ACHN (cell line): ENCODE data around the gene PLEKHG3.

ENCODE experiments used
- DNase-seq: peaks from one replicate; pipeline ENCODE4 v3.0.0-alpha.2; 2015
- in situ Hi-C: cut with HindIII; loops from 2 replicates; pipeline ENCODE4 v1.10.0; 2017; ENCODE audit warnings: low sequenced_read_pairs, low pct_ligation_motif_present, low pct_unique_long_range_greater_than_20kb

PLEKHG3 gene

DNA sequence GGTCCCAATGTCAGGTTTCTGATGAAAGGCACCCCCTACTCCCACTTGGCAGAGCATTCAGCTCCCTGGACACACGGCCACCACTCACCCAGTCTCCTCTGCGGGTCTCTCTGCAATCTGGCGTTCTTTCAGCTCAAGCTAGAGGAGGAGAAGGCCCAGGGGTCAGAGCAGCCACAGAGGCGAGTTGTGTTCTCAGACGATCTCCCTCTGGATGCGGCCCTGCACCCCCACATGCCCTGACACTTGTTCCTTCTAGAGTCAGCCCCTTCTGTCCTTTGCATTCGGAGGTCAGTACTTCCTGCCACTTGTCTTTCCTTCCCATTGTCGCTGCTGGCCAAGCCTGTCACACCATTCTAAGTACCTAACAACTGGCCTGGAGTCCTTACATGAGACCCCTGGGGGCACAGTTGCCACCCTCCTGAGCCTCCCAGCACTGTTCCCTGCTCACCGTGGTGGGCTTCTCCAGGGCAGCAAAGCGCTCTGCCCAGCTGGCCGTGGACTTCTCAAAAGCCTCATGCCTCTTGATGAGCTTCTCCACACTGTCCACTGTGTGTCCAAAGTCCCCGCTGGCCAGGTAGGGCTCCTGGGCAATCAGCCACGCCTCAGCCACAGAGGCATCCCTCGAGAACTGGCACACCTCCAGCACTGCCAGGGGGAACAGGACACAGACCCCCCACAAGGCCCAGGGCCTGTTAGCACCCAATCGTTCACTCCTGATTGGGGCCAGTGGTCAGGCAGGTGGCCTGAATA, 63.2 kb downstream of the PLEKHG3 start:
- DNase-seq = no peak
- in situ Hi-C loops = no loop called here

DNA sequence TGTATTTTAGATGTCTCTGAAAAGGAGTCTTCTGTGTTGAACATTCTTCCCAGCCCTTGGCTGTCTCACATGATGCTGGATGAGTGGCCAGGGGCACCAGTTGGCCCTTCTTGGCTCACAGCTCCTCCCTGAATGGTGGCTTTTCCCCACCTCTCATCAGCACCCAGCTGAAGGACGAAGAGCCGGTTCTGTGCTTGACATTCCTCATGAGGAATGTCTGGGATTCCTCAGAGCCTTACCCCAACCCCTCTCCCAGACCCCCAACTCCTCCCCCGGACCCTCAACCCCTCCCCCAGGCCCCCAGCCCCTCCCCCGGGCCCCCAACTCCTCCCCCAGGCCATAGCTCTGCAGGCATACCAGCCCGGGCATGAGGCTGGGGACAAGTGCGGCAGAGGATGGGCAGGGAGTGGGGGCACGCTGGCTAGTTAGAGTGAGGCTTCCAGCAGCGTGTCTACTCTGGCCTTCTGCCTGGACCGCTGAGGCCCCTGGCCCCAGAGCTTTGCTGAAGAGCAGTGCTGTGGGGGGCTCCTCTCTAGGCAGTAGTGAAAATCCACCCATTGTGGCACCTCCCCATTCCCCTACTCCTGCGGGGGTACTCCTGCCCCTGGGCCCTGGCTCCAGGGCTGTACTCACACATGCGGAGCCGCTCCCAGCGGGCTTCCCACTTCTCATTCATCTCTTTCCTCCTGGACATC, 64.3 kb downstream of the PLEKHG3 start:
- in situ Hi-C loops = no loop called here
- DNase-seq = no peak

DNA sequence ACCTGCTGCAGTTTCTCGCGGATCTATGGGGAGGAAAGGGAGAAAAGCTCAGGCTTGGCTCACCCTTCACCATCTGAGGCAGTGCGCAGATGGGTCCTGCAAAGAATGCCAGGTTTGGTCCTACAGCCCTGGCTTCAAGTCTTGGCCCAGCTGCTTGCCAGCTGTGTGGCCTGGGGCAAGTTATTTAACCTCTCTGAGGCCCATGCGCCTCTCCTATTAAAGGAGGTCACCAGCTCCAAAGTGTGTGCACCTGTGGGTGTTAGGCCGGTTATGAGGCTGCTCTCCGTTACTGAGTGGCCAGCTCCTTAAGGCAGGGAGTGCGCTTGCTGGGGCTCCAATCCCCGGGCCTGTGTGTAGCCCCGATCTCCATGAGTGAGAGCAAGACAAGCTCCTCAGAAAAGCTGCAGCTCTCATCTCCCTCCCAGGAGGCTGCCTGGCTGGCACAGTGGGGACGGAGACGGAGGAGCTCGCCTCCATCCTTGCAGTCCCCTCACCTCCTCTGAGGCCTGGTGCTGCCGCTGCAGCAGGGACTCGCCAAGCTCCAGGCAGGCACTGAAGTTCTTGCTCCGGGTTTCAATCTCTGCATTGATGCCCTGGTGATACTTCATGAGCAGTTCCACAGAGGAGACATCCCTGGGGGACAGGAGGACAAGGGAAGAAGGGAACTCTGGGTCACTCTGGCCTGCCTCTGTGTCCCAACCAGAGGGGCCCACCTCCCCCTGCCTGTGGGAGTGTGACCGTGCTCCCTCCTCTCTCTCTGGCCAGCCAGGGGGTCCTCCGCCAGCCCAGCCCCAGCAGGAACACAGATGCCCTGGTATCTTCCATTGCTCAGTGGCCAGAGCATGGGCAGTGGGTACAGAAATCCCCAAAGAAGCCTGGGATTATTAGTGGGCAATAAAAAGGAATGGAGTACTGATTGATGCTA, 65.1 kb downstream of the PLEKHG3 start:
- in situ Hi-C loops = no loop called here

DNA sequence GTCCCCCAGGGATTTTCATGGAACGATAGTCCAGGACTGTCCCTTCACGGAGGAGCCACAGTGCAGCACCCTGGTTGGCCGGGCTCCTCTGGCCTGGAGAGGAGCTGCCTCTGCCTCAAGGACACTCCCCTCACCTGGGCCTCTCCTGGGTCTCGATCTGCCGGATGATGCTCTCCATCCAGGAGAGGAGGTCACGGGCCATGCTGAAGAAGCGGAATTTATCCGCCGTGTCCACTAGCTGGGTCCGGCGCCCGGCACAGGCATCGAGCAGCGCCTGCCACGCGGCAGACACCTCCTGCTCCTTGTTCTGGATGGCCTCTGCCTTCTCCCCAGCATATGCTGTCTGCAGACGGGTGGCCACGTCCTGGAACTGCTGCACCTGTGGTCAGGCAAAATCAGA, 66.5 kb downstream of the PLEKHG3 start:
- in situ Hi-C loops = no loop called here
- no peak for DNase-seq

More for the DNA sequence above, 65.1 kb downstream of the PLEKHG3 start:
- no peak for DNase-seq

DNA sequence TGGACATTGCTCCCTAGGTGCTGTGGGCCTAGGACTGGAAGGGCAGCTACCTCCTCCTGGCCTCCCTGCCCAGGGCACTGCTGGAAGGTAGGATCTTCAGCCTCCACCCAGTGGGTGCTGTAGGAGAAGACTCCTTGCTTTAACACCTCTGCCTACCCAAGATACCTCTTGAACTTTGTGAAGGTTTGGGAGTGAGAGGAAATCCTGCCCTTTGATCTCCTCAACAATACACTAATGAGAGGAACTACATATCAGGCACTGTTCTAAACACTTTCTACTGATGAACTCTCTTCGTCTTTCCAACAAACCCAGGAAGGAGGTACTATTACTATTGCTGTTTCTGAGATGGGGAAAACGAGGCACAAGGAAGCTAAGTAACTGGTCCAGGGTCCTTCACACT, 66.9 kb downstream of the PLEKHG3 start:
- in situ Hi-C loops = no loop called here

DNA sequence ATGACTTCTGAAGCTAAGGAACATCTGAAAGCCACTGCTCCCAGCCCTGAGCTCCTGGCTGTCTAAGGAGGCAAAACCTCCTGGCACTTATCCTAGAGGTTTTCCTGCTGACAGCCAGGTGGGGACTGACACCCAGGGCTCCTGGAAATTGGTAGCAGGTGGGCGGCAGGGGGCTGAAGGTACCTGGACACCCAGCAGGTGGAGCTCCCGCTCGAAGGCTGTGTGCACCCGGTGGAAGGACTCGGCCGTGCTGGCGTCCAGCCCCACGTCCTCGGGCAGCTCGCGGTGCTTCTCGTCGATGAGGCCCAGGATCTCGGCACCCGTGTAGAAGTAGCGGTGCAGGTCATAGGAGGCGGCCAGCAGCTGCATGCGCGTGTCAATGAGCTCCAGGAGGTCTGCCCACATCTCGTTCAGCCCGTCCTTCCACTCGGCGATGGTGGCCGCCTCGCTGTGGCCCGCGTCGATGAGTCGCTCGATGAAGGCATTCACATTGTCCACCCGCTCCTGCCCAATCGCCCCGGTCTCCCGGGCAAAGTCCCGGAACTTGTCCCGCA, 68.2 kb downstream of the PLEKHG3 start:
- in situ Hi-C loops = no loop called here
- no peak for DNase-seq

More for the DNA sequence above, 66.9 kb downstream of the PLEKHG3 start:
- no peak for DNase-seq

DNA sequence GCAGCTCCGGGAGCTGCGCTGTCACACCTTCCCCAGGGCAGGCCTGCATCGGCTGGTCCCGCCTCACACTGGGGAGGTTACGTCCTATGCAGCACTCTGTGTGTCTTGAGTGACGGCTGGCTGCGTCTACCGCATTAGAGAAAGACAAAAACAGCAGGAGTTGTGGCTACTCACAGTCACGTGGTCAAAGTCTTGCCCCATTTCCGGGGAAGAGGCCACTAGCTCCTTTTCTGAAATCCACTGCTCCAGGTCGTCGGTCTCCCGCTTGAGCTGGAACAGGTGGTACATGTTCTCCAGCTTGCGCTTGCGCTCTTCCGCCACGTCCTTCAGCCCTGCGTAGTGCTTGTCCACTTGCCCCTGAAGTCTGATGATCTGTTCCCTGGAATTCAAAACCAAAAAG, 68.8 kb downstream of the PLEKHG3 start:
- in situ Hi-C loops = no loop called here

DNA sequence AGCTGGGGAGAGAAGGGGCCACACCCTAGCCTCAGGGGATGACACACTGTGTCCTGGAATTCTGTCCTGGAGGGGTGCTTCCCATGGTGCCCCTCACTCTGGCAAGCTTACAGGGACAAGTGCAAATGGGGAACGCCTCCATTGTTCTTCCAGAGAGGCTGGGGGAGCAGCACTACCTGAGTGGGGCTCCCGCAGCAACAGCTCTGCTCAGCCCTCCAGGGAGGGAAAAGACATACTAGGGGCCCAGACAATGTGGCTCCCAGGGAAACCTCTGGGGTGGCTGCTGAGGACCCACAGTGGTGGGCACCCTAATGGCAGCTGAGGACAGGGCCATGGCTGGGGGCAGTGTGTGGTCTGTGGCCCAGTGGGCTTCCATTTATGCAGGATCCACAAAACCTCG, 69.4 kb downstream of the PLEKHG3 start:
- in situ Hi-C loops = no loop called here
- DNase-seq = no peak

More for the DNA sequence above, 68.8 kb downstream of the PLEKHG3 start:
- no peak for DNase-seq

DNA sequence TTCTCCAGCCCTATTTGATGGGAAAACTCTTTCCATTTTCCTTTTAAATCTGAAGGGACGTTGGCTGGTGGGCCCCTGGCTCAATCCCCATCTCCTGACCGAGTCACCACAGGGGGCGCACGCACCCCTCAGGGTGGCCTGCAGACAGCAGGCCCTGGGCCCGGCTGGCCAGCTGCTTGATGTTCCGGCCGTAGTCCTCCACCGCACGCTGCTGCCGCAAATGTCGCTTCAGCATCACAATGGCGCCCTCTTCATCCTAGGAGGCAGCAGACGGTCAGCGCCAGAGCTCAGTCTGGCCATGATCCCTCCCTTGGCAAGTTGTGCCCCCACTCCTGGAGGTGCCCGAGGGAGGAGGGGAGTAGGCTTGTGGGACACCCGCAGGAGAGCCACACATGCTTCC, 70.0 kb downstream of the PLEKHG3 start:
- in situ Hi-C loops = no loop called here
- no peak for DNase-seq

DNA sequence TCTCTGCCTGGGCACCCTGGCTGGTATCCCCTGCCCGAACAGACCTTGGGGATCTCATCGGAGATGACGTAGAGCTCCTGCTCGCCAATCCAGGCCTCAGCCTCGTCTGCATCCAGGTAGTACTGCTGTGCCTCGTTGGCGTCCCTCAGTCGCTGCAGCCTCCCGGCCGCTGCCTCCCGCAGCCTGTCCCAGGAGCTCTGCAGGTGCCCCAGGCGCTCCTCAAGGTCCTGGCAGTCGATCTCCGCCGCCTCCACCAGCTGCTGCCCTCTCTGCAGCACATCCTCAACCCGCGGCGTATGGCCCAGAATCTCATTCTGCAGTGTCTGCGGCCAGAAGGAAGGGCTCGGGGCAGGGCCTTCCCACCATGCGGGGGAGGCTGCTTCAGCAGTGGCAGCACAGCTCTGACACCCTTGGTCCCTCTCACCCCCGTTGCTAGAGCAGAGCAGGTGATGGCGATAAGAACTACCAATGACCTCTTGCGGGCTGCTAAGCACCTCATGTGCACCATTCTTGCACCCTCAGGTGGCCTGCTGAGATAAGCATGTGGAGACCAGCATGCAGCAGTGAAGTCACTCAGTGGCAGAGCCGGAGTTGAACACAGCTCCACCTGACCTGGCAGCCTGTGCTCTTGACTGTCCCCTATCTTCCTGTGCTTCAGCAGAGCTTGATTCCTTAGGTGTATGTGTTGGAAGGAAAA, 71.0 kb downstream of the PLEKHG3 start:
- in situ Hi-C loops = no loop called here
- DNase-seq = no peak

DNA sequence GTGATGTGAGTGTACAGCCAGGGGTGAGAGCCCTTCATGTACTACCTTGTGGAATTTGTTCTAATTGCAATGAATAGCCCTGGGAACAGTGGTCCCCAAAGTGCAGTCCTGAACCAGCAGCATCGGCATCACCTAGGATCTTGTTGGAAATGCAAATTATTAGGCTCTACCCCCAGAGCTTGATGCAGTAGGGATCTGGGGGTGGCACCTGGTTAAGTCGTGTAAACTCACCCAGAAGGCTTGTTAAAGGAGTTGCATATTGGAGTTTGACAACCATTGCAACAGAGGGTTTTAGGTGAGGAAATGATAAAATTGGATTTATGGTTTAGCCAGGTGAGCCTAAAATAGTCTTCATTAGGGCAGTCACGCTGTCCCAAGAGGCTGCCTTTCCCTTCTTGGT, 73.2 kb downstream of the PLEKHG3 start:
- no peak for DNase-seq
- in situ Hi-C loops = no loop called here

DNA sequence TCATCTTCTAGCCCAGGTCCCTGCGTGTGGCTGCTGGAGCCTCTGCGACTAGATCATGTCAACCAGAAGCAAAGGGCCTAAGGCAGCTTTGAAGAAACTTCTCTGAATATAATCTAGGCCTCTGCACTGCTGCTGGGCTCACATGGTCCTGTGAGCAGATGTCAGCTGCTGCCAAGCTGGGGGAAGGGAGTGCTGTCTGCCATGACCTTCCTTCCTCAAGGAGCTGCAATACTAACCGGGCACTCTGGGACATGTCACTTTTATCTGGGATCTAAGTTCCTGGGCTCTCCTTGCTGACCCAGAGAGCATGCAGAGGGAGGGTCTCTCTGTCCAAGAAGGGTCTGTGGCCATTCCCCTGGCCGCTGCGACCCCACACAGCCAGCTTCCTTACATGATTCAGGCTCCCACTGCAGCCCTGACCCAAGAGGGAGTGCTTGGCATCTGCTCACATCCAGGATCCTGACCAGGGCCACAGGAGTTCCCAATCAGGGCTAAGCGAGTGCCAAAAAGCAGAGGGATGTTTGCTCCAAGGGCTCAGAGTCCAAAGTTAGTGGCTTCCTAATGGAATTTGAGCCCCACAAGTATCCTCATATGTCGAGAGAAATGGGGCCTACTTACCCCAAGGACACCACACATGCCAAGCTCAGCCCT, 74.0 kb downstream of the PLEKHG3 start:
- in situ Hi-C loops = no loop called here
- DNase-seq = no peak

DNA sequence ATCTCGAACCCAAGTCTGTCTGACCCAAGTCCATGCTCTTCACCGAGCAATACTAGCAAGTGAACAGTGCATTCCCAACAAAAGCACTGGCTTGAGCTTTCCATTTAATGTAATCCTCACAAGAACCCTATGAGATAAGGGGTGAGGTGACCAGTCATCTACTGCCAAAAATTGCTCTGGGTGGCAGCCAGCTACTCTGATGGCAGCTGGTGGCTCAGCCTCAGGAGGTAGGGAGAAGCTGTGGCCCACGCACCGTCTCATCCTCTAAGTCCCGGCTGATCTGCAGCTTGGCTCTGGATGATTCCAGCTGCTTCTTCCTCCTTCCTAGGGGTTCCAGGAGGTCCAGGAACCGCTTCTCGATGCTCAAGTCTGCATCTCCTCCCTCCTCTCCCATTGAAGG, 75.2 kb downstream of the PLEKHG3 start:
- in situ Hi-C loops = no loop called here
- DNase-seq = no peak

DNA sequence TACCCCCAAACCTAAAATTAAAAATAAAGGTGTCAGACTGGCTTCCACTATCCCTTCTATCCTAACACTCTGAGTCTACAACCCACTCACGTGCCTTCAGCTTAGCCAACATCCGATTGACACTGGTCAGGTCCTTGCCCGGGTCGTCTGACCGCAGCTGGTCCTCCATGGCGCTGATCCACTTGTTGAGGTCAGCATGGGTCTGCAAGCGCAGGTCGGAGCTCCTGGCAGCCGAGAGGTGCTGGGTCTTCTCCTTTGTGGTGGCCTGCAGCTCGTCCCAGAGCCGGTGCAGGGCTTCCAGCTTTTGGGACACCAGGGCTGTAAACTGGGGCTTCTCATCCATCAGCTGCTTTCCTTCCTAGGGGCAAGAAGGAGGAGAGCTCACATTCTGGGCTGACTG, 78.0 kb downstream of the PLEKHG3 start:
- no peak for DNase-seq
- in situ Hi-C loops = no loop called here

DNA sequence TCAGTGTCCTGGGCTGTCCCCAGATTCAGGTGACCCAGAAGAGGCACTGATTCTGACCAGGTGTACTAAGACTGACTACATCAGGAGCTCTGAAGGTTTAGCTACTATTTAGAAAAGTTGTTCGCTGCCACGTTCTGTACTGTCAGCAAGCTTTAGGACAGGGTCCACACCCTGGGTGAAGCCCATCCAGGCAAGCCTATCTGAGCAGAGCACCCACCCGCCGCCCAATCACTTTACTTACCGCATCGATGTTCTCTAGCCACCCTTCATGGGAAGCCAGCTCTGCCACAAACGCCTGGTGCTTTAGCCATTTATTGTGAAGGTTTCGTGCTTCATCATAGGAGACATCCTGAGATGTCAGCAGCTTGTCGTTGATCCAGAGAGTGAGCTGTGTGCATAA, 79.8 kb downstream of the PLEKHG3 start:
- no peak for DNase-seq
- in situ Hi-C loops = no loop called here

DNA sequence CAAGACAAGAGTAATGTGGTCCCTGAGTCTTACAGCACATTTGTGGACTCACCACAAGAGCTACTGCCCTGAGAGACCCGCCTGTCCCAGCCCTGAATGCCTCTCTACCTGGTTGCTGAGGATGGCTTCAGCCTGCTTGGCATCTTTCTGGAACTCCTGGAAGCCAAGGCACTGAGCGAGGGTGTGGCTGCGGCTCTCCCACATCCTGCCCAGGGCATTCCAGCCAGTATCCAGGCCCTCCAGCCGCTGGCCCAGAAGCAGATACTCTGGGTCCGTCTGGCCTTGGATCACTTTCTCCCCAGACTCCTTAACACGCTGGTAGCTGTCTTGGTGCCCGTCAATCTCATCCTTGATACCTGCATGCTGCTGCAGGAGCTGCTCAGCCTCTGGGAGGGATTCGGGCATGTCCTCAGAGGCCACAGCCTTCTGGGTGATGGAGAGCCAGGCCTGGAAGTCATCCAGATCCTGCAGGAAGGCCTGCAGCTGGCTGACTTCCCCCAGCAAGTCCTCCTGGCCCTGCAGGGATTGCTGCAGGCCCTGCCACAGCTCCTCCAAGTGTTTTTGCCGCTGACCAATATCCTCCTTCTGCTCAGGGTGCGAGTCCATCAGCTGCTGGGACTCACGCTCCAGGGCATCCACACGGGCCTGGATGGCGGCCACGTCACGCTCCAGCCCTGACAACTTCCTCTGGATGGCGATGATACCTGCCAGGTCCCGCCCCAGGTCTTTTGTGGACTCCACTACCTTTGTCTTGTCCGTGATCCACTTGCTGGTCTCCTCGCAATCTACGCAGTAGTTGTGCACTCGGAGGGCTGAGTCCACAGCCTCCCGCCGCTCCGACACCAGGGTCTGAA, 82.3 kb downstream of the PLEKHG3 start:
- DNase-seq = no peak
- in situ Hi-C loops = no loop called here

DNA sequence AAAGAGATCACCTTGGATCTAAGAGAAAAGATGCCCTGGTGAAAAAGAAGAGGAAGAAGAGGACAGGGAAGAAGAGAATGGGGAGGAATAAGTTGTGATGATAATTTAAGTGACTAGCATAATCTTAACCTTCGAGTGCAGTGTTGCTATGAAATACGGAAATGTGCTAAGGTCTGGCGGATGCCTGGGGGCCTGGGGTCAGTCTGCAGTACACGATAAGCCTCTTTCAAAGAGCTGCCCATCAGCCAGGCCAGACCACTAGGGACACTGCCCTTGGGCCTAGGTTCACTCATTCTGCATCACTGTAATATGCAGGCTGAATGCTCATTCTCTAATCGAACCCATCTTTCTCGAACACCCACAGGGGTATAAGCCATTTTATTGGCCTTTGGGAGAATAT, 83.4 kb downstream of the PLEKHG3 start:
- no peak for DNase-seq
- in situ Hi-C loops = no loop called here
